GM12801 (cell line): Measurements from ENCODE around the gene MAPK10.

Experiments used
- TF ChIP-seq, protein P1 (sequence below): IDR thresholded peaks from one replicate; pipeline ENCODE4 v1.5.1; 2011; ENCODE audit warnings: control low read depth; ENCODE audit not compliant: insufficient read length; ENCODE audit errors: extremely low read depth

The MAPK10 gene

DNA sequence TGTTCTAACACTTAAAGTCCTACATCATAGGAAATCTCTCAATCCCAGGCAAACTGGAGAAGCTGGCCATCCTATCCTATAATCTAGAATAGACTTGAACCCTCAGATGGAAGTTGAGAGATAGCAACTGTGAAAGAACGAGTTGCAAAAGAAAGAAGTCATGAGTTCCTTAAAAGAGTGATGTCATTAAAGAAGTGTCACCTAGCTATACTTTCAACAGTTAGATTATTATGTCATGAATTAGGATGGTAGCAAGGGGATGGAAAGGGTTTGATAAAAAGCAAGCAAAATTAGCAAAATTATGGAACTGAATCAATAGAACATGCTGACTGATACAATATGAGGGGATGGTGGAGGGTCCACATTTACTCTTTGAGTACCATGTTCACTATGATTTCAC, 7.1 kb upstream of the MAPK10 start:
- TF ChIP-seq, protein P1, sequence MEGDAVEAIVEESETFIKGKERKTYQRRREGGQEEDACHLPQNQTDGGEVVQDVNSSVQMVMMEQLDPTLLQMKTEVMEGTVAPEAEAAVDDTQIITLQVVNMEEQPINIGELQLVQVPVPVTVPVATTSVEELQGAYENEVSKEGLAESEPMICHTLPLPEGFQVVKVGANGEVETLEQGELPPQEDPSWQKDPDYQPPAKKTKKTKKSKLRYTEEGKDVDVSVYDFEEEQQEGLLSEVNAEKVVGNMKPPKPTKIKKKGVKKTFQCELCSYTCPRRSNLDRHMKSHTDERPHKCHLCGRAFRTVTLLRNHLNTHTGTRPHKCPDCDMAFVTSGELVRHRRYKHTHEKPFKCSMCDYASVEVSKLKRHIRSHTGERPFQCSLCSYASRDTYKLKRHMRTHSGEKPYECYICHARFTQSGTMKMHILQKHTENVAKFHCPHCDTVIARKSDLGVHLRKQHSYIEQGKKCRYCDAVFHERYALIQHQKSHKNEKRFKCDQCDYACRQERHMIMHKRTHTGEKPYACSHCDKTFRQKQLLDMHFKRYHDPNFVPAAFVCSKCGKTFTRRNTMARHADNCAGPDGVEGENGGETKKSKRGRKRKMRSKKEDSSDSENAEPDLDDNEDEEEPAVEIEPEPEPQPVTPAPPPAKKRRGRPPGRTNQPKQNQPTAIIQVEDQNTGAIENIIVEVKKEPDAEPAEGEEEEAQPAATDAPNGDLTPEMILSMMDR = no peak

DNA sequence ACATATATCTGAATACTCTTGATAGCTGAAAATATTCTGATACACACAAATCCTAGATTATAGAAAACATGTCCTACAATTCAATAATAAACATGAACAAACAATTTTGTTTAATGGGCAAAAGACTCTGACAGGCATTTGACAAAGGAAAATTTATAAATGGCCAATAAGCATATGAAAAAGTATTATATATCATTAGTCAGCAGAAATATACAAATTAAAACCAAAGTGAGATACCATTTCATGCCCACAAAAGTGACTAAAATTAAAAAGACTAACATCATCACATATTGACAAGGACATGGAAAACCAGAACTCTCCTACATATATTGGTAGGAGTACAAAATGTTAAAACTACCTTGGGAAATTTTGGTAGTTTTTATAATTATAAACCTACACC, 2.7 kb upstream of the MAPK10 start:
- TF ChIP-seq, protein P1 = no peak

DNA sequence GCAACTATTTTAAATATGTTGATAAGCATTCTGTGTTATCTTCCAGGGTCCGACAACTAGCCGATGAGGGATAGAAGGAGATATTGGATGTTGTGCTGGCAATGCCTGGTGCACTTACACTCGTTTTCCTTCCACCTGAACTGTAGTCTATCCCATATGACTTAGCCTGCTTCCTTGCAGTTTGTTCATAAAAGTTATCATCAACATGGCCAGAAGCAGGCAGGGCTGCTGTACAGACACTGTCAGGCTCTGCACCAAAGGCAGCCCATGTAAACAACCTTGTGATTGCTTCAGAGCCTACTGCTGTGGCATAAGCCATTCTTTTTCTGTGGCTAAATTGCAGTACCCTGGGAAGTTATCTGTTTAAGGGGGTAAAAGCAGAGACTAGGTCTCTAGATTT, 1.6 kb downstream of the MAPK10 start:
- TF ChIP-seq, protein P1 = no peak

DNA sequence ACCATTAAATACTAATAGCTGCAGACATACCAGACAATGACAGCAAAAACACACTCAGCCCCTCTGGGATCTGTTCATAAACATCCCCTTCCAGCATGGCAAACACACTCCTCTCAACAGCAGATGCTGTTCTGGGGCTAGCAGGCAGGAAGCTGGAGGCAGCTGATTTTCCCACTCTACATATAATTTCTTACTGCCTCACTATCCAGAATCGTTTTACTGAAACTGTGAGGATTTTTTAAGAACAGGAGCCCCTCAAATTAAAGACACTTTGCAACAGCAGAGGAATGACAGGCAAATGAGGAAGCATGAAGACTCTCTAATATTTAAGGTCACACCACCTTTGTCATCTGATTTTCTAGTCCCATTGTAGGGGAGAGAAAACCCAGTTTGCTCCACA, 2.2 kb downstream of the MAPK10 start:
- TF ChIP-seq, protein P1 = no peak

DNA sequence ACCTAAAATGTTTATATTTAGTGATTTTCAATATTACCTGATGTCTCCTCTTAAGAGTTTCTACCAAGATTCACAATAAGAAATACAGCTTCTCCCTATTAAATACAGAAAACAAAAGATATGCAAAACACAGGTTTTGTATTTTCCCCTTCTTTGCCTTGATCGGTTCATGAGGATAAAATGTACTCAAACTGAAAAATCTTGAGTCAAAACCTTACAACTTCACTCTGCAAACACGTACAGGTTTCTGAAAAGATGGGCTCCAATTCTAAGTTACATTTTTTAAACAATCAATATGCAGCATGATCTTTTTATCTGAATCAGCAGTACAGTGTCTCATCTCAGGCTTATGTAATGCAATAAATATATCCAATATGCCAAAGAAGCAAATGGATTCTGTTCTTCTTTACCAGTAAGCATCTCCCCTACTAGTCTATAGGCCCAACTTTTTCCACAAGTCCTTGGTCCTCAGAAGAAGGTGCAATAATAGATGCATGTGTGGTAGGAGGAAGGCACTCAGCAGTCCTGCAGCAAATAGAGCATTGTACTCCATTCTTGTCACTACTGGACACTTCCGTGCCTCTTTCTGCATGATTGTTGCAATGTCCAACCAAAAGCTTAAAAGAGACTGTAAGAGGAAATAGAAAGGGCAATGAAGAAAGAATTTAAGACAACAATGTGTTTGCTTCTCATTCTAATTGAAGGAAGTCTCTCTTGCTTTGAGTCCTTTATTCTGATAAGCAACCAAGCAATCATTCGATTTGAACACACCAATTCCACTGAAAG, 3.2 kb downstream of the MAPK10 start:
- TF ChIP-seq, protein P1 = no peak

DNA sequence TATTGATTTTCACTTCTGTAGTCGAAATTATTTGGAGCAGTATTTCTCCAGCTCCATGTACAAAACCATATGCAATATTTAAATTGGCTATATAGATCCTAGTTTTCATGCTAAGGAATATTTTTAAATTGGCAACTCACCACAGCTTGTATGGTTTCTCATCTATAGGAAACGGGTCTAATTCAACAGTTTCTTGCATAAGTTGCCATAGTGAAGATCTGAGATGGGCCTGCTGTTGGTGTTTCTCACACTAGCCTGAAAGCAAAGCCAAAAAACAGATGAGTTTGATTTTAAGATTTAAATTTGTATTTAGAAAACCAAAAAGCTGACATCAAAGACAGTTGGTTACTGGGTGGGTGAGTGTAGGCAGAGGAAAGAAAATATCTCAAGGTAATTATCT, 5.5 kb downstream of the MAPK10 start:
- TF ChIP-seq, protein P1 = no peak

DNA sequence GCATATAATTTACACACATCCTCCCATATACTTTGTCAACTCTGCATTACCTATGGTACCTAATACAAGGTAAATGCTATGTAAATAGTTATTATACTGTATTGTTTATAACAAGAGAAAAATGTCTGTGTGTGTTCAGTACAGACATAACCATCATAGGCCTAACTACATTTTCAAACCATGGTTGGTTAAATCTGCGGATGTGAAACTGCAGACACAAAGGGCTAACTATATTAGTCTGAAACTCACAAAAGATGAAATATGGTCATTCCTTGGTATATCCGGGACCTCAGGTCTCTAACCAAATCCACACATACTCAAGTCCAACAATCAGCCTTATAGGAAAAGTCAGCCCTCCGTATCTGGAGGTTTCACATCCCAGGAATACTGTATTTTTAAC, 13.5 kb downstream of the MAPK10 start:
- TF ChIP-seq, protein P1 = no peak
